ENCODE data around the gene ACBD6.

GRCh38 chr1:180327089-180327488 is 175.3 kb downstream of the ACBD6 start:
- TF ChIP-seq CTCF (IDR thresholded peaks at IDR 0.05) (no peak), POLR2A (IDR thresholded peaks at IDR 0.05) (no peak)

All from lower leg skin (tissue), 3 donors.